T-helper 1 cell (primary cell): ENCODE results near the gene MS4A10.

Source experiments
- DNase-seq, 5 donors: peaks; one replicate each; pipeline ENCODE4 v3.0.0-alpha.2; 2012 to 2020

MS4A10 gene

DNA sequence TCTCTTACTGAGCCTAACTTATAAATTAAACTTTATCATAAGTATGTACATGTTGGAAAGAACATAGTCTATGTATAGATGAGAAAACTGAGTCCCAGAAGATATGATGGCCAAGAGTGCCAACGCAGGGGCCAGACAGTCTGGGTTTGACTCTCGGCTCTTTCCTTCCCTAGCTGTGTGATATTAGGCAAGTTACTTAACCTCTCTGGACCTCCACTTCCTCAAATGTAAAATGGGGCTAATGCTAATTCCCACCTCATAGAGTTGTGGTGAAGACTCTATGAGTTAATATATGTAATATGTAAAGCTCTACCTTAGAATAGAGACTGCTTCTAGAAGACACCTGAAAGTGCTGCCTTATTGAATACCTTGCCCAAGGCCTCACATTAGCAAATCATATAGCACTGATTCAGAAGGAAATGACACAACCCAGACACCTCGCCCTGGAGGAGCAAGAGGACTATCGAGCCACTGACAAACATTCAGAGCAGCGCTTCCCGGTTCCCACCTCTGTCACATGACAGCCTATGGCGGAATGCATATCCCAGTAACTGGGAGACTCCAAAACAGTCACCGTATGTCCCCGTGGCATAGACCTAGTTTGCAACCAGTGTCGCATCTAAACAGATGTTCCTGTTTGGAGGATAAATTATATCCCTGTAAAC, 45.5 kb downstream of the MS4A10 start:
- DNase-seq: no peak

GRCh38 chr11:60831143-60831500, 46.0 kb downstream of the MS4A10 start:
- peak; percentile 50 to 75 (median 64) for DNase-seq

DNA sequence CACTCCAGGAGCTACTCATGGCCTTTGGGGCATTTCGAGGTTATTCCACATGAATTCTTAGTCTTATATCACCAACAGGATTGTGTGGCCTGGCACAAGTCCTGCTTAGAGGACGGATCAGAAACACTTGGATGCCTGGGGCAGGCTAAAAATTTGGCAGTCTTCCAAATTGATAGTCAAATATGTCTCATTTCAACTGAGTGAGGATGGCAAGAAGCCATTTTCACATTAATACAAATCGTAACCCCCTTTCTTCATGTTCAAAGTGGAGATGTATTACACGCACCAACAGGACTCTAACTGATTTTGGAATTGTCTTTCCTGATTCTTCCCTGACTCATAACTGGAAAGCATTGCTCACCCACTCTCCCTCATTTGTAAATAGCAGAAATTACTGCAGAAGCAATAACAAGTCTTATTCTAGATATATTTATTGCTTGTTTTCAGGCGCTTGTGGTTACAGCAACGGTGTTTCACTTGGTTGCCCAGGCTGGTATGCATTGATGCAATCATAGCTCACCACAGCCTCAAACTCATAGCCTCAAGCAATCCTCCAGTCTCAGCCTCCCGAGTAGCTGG, 46.5 kb downstream of the MS4A10 start:
- no peak for DNase-seq

DNA sequence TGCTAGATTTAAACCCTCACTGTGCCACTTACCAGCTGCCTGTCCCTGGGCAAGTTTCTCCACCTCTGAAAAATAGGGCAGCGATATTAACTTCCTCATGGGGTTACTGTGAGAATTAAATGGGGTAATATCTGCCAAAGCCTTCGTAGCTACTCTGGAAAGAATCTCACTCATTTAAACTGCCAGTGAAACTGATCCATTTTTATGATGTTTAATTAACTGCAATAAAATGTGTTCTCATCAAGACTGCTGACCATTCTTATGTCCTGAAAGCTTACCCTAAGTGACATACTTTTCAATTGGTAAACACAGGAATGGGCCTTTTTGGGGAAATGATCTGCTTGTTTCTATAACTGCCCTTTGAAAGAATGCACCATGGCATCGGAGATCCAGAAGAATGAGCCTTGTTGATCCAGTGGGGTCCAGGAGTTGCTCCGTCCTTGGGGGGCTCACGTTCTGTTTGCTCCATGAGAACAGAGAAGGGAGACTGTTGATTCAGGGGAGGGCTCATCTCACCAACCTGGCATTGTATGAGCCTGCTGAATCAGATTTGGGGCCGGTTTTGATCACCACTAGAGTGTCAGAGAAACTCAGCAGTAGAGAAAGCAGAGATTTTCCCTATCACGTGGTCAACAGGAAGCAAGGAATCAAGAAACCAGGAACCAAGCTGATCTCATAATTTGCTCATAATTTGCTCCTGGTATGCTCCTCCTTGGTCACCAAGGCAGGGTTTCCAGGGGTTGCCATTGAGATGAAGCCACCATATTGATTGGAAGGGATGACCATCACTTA, 49.8 kb downstream of the MS4A10 start:
- DNase-seq: no peak

DNA sequence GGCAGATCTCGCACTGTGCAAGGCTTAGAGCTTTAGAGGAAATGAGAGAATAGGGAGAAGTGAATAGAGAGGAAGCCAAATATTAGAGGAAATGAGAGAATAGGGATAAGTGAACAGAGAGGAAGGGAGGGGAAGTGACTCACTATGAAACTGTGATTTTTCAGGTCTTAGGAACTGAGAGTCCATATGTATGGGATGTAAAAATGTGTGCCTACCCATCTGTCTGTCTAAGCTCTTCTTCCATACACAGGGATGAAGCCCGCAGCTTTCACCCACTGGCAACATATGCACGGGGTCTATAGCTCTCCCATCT, 50.4 kb downstream of the MS4A10 start:
- no peak for DNase-seq

DNA sequence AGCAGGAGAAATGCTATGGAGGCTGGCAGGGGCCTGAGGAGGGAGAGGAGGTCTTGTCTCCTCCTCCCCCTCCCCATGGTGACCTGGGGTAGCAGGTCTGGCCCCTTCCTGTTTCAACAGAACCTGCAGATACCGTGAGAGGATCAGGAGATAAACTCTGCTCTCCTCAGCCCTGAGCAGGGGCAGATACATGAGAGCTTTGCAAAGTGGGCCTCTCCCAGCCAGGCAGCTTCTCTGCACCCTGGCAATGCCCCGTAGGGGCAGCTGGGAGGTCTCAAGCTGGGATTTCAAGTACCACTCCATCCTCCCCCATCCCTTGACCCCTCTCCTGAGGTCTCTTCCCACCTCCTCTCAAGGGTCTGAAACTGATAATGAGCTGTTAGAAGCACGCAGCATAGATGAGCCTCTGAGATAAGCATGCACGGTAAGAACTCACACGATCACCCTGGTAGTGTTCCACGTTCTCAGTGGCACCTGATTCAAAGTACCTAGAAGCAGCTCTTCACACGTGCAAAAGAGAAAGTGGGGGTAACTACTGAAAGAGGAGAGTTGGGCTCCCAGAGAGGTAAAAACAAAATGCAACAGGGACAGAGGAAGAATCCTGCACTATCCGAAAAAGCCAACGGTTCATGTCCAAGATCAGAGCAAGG, 51.9 kb downstream of the MS4A10 start:
- no peak for DNase-seq

DNA sequence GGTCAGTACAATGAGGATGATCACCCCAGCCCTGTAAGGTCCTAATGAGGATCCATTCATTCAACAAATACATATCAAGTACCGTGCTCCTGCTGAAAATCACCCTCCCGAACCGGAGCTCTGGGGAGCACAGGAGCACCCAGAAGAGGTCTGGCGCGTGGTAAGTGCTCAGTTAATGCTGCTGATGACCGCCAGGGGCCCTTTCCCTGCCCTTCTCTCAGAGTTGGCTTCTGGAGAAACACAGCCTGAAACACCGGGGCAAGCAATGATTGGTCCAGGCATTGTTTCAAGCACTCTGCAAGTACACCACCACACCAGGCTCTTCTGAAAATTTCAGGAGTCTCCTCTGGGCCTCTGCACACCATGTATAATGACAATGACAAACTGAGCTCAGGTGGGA, 53.0 kb downstream of the MS4A10 start:
- DNase-seq: no peak

DNA sequence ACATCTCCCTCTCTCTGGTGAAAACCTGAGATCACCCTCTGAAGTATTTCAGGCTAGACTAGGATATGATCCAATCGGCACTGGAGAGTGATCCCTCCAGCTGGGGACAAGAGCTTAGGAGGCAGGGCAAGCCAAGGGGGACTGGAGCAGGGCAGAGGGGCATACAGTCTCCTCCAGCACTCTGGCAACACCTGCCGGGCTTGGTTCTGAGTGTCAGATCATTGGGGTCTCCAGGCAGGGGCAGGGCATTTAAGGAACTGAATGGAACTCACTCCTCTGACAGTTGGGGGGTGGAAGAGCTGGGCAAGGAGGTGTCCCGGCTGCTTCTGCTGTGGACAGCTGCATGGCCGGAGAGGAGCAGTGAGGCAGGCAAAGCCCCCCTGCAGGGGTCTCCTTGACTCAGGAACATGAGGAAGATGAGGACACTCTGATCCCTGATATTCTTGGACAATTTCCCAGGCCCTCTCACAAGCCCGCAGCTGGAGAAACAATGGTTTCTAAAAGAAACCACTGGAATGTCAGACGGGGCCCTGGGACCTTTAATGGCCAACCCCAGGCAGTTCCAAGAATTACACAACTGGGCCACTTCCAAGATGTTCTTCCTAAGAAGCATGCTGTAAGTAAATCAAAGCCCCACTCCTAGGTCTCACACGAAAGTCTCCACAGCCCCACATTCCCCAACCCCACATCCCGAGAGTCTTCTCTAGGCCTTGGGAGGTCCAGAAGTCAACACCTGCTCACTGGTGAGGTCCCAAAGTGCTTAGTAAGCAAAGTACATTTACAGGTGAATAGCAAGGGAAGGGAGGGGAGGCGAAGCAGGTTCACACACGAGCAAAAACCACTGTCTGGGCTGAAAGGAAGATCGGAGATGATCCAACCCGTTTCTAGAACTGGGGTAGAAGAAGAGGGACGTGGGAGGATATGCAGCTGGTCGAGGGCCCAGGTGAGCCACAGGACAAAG, 55.6 kb downstream of the MS4A10 start:
- DNase-seq: no peak

DNA sequence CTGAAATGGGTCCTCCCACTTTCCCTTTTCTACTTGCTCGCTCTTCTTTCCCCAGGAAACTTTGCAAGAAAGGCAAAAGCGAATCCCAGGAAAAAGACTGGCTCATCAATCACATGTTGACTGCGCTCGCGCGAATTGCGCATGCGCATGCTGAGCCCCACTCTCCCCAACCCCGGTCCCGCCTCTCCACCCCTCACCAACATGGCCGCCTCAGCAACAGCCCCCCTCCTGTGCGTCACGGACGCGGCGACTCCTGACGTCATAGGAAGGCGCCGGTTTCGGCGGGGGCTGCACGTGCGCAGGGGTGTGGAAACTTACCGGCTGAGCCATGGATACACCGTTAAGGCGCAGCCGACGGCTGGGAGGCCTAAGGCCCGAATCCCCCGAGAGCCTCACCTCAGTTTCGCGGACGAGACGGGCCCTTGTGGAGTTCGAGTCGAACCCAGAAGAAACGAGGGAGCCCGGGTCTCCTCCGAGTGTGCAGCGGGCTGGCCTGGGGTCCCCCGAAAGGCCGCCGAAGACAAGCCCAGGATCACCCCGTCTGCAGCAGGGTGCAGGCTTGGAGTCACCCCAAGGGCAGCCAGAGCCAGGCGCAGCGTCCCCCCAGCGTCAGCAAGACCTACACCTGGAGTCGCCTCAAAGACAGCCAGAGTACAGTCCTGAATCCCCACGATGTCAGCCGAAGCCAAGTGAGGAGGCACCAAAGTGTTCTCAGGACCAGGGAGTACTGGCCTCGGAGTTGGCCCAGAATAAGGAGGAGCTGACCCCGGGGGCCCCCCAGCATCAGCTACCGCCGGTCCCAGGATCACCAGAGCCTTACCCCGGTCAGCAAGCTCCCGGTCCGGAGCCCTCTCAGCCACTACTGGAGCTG, 56.9 kb downstream of the MS4A10 start, which contains the start of gene CCDC86:
CCDC86 (plus strand) TSS at position 317 of the 871 bp plus-strand sequence; CDS start at position 329, 12 bp downstream.
- peak; percentile 94 to 98 (median 96) for DNase-seq

DNA sequence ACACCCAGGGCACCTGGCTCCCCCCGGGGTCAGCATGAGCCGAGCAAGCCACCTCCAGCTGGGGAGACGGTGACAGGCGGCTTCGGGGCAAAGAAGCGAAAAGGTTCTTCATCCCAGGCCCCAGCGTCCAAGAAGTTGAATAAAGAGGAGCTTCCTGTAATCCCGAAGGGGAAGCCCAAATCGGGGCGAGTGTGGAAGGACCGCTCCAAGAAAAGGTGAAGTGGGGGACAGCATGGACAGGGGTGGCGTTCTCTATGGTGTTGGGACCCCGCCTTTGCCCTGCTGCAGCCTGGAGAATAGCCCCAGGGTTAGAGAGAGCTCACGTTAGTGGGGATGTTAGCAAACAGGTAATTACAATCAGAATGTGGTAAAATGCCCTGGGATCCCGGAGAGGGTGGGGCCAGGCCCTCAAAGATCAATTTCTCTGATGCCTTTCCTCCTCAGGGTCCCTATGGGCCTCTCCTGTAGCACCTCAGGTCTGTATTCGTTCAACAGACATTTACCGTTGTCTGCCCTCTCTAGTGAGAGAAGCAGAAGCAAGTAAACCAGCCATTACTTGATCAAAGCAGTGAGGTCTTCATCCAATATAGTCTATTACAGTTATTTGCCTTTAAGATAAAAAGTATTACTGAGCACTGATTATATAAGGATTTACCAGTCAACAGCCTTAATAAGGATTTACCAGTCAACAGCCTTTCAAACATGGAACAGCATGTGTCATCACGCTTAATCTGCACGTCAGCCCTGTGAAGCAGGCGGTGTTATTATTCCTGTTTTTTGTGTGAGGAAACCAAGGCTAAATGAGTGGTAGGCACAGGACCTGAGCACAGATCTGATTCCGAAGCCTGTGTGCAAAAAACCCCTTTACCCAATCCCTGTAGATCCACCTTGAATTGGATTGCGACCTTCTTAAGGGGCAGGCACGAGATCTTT, 57.8 kb downstream of the MS4A10 start:
- no peak for DNase-seq

DNA sequence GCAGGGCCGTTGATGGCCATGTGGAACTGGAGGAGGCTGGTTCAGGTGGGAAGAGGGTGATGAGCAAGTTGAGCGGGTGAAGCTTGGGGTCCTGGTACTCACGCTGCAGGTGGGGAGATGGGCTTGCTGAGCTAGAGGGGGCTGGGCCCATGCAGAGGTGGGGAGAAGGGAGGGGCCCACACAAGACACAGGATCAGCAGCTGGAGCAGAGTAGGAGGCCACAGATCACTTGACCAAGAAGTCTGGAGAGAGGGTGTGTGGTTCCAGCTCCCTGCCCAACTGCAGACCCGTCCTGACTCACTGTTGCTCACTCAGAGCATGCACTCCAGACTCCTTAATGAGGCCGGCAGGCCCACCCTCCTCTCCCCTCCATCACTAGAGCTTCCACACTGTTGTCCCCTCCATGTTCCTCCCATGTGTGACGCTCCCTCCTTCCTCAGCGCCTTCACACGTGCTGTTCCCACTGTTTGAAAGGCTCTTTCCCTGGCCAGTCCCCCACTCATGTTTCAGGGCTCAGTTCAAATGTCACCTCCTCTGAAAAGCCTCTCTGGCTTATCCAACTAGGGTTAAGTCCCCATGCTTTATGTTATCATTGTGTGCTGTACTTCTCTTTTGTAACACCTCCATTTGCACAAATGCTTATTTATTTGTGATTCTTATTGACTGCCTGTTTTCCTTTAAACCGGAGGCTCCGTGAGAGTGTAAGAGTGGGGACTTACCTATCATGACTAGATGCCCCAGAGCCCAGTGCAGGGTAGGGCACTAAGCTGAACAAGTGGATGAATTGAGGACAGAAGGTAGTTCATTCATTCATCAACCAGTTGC, 59.1 kb downstream of the MS4A10 start:
- no peak for DNase-seq

DNA sequence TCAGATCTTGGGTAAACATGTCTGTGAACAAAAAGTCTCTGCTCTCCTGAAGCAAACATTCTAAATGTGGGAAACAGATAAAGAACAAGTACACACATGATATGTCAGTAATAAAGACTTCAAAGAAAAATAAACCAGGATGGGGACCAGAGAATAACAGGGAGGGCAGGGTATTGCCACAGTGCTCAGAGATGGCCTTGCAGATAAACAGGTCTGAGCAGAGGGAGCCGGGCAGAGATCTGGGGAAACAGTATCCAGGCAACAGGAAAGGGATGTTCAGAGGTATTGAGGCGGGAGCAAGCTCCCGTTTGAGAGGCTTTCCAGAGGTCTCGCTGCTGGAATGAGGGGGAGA, 59.7 kb downstream of the MS4A10 start:
- no peak for DNase-seq

DNA sequence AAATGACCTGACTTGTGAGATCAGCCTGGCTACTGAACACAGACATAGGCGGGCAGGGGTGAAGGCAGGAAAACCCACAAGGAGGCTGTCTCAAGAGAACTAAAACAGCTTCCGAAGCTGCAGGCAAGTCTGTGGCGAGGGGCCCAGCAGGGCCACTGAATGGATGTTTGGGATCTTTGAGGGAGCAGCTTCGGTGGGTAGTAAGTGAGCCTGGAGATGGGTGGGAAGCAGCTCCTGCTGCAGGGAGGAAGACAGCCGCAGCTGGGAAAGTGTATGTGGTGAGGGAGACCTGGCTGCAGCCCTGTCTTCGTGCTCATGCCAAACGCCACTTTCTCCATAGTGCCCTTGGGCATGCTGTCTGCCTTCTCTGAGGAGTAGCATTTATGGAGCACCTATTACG, 60.2 kb downstream of the MS4A10 start:
- DNase-seq: no peak

DNA sequence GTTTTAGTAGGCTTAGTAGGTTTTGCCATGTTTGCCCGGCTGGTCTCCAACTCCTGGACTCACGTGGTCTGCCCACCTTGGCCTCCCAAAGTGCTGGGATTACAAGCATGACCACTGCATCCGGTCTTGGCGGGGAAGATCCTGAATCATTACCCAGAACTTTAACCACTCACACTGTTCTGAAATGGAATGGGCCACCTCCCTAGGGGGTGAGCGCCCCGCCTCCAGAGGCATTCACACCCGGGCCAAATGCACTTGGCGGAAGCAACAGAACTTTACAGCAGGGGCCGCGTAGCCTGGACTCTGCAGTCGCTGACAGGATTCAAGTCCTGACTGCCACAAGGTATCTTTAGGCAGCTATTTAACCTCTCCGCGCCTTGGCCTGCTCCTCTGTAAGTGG, 62.1 kb downstream of the MS4A10 start:
- DNase-seq: no peak

DNA sequence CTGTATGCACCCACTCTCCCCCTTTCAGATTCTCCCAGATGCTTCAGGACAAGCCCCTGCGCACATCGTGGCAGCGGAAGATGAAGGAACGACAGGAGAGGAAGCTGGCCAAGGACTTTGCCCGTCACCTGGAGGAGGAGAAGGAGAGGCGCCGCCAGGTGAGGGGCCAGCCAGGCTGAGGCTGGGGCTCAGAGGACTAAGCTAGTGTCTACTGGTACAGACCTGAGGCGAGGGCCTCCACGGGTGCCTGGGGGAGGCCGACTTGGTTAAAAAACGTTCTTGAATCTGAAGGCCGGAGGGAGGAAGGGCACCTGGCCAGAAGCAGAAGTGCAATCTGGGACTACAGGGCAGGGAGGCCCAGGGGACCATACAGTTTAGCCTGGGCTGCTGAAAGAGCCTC, 62.8 kb downstream of the MS4A10 start:
- DNase-seq: no peak

DNA sequence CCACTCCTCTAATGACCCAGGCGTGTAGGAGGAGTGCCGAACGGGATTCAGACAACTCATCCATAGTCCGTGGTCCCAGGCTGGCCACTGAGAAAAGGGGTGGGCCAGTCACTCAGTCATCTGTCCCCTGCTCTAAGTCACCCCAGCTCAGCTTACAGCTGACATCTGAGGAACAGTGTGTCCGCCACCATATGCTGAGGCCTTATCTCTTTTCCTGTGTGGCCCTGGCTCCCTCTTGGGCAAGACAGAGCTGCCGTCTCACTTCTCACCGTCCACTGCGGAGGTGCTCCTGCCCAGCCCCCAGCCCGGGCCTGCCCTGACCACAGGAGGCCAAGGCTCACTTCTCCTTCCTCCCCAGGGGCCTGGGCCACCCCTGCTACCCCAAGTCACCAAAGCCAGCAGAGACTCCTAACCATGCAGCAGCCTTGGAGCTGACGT, 63.6 kb downstream of the MS4A10 start:
- DNase-seq: no peak

GRCh38 chr11:60849641-60850520, 64.7 kb downstream of the MS4A10 start:
- DNase-seq: no peak
